Prostate gland (tissue), 2 donors: ENCODE measurements around the gene CEMIP.

Experiments
- CTCF ChIP-seq, 4 experiments: fragments of 200-600 bp in 2 of 4; fragments of 450-650 bp in 2 of 4; sonication (generic) in 2 of 4; IDR thresholded peaks; 1 replicate in 3 of 4; 2 replicates in 1 of 4; pipeline ENCODE4 v1.5.1; 2016 to 2019; ENCODE audit warnings: antibody characterized with exemption in 4 of 4, mild to moderate bottlenecking in 2 of 4, moderate library complexity in 2 of 4
- POLR2A ChIP-seq: fragments of 450-650 bp; IDR thresholded peaks from one replicate; pipeline ENCODE4 v1.6.1; 2016; ENCODE audit warnings: antibody characterized with exemption, mild to moderate bottlenecking

- no peak for TF ChIP-seq CTCF (IDR thresholded peaks at IDR 0.05)
- TF ChIP-seq POLR2A: no peak
Measured at GRCh38 chr15:80937718-80938117, 158.5 kb downstream of the CEMIP start.
